NCI-H345 treated with DMSO at 0.1 percent for 48 hours (cell line): Measurements from ENCODE around the gene TMOD1.

ENCODE experiments used
- DNase-seq: peaks from one replicate; lab custom pipeline; 2025; ENCODE audit not compliant: unreplicated experiment; lab: John Stamatoyannopoulos, UW

The TMOD1 gene

GRCh38 chr9:97545486-97545885 lies 44.0 kb downstream of the TMOD1 start:
- no peak for DNase-seq

GRCh38 chr9:97547098-97547829 lies 45.8 kb downstream of the TMOD1 start:
- DNase-seq: no peak

GRCh38 chr9:97548379-97548778 lies 46.9 kb downstream of the TMOD1 start:
- DNase-seq: no peak

- no peak for DNase-seq
These were observed 47.5 kb downstream of the TMOD1 start for GRCh38 chr9:97548819-97549540.

GRCh38 chr9:97550386-97550785 lies 48.9 kb downstream of the TMOD1 start:
- DNase-seq: no peak

- DNase-seq: no peak
These were observed 49.8 kb downstream of the TMOD1 start for GRCh38 chr9:97551308-97551707.

- no peak for DNase-seq
These were observed 51.7 kb downstream of the TMOD1 start for GRCh38 chr9:97553141-97553540.

- DNase-seq: no peak
These were observed 52.4 kb downstream of the TMOD1 start for GRCh38 chr9:97553841-97554240.

GRCh38 chr9:97554566-97555075 lies 53.2 kb downstream of the TMOD1 start:
- no peak for DNase-seq

- no peak for DNase-seq
These were observed 53.7 kb downstream of the TMOD1 start for GRCh38 chr9:97555164-97555563.

GRCh38 chr9:97556036-97556720 lies 54.7 kb downstream of the TMOD1 start:
- no peak for DNase-seq

GRCh38 chr9:97556721-97557605 lies 55.5 kb downstream of the TMOD1 start:
- DNase-seq: no peak

GRCh38 chr9:97557606-97558095 lies 56.2 kb downstream of the TMOD1 start:
- no peak for DNase-seq

GRCh38 chr9:97558701-97559101 lies 57.2 kb downstream of the TMOD1 start:
- no peak for DNase-seq

- DNase-seq: no peak
These were observed 57.6 kb downstream of the TMOD1 start for GRCh38 chr9:97559111-97559514.

GRCh38 chr9:97560154-97560553 lies 58.7 kb downstream of the TMOD1 start:
- no peak for DNase-seq

GRCh38 chr9:97560851-97561250 lies 59.4 kb downstream of the TMOD1 start:
- no peak for DNase-seq

- no peak for DNase-seq
These were observed 60.0 kb downstream of the TMOD1 start for GRCh38 chr9:97561501-97561900.

- no peak for DNase-seq
These were observed 61.1 kb downstream of the TMOD1 start for GRCh38 chr9:97562542-97562941.

GRCh38 chr9:97563458-97564135 lies 62.1 kb downstream of the TMOD1 start:
- DNase-seq: no peak
